Right lobe of liver (tissue), 4 donors: ENCODE measurements around the gene RPP25.

Experiments
- CTCF ChIP-seq, 4 donors: fragments of 200-600 bp in 3 of 4; fragments of 450-650 bp in 1 of 4; IDR thresholded peaks; one replicate each; pipeline versions ENCODE4 v1.5.1 to v1.8.0; 2016 to 2022; ENCODE audit warnings: antibody characterized with exemption in 4 of 4, mild to moderate bottlenecking in 2 of 4
- POLR2A ChIP-seq: fragments of 450-650 bp; IDR thresholded peaks from one replicate; pipeline ENCODE4 v1.6.1; 2017; ENCODE audit warnings: antibody characterized with exemption, mild to moderate bottlenecking
- donor health status: DM: no; HTN: no; CAD: no.
- donor health status: DM: no; HTN: no; CAD: no.
- donor health status: DM: no; HTN: yes; CAD: no.

DNA sequence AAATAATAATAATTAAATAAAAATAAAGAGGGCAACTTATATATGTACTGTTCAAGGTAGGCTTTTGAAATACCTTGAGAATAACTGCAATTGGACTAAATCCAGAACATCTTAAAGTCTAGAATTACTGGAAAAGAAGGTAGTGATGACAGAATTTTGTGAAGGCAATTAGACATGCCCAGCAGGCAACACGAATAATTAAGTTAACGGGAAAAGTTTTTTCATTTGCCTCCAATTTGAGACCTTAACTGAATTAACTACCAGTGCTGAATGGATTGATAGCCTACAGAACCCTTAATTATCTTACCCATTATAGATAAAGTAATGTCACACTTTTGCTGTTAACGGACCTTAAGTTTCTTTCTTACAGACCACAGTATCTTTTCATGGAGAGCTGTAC is 32.0 kb downstream of the RPP25 start:
- TF ChIP-seq POLR2A = no peak
- no peak for TF ChIP-seq CTCF (IDR thresholded peaks at IDR 0.05)
